Thyroid gland (tissue), 4 donors: ENCODE results near the gene MAFB.

Source experiments
- POLR2A ChIP-seq, 2 donors: fragments of 450-650 bp; IDR thresholded peaks; one replicate each; pipeline ENCODE4 v1.6.1; 2017; ENCODE audit warnings: antibody characterized with exemption in 2 of 2, mild to moderate bottlenecking in 2 of 2, moderate library complexity in 1 of 2
- TF ChIP-seq, protein P1 (sequence below), 6 experiments: fragments of 200-600 bp in 3 of 6; fragments of 450-650 bp in 3 of 6; sonication (generic) in 3 of 6; IDR thresholded peaks; one replicate each; pipeline ENCODE4 v1.5.1; 2016 to 2019; ENCODE audit warnings: antibody characterized with exemption in 6 of 6, mild to moderate bottlenecking in 2 of 6, inconsistent platforms in 1 of 6, moderate library complexity in 1 of 6

DNA sequence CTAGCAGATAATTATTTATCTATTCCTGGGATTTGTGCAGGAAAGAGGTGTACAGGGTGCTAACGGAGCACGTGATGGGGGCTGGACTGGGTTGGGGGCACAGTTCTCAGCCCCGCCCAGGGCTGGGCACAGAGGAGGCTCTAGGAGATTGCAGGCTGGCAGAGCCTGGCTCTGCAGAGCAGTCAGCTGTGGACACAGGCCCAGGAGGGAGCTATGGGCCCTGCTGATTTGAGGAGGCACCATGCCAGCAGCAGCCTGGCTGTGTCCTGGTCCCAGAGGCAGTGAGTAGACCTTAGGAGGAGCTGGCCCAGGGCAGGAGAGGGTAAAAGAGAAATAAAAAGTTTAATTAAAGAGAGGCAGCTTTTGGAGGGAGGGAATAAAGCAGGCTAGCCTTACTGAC, 19.3 kb downstream of the MAFB start:
- TF ChIP-seq, protein P1, sequence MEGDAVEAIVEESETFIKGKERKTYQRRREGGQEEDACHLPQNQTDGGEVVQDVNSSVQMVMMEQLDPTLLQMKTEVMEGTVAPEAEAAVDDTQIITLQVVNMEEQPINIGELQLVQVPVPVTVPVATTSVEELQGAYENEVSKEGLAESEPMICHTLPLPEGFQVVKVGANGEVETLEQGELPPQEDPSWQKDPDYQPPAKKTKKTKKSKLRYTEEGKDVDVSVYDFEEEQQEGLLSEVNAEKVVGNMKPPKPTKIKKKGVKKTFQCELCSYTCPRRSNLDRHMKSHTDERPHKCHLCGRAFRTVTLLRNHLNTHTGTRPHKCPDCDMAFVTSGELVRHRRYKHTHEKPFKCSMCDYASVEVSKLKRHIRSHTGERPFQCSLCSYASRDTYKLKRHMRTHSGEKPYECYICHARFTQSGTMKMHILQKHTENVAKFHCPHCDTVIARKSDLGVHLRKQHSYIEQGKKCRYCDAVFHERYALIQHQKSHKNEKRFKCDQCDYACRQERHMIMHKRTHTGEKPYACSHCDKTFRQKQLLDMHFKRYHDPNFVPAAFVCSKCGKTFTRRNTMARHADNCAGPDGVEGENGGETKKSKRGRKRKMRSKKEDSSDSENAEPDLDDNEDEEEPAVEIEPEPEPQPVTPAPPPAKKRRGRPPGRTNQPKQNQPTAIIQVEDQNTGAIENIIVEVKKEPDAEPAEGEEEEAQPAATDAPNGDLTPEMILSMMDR (IDR thresholded peaks at IDR 0.05): no peak
- peak in 1 of 2 donors; percentile 27 for TF ChIP-seq POLR2A (IDR thresholded peaks at IDR 0.05)
